SK-N-MC (cell line): Measurements from ENCODE around the gene SF3A1.

Experiments
- DNase-seq: peaks from one replicate; pipeline ENCODE4 v3.0.0-alpha.2; 2011; ENCODE audit warnings: low read depth, low spot score
- H3K27ac ChIP-seq: fragments of 200-600 bp; sonication (generic); 2 replicates; pipeline ENCODE4 v1.5.1; 2016; ENCODE audit warnings: mixed run types
- H3K36me3 ChIP-seq: fragments of 200-600 bp; sonication (generic); 2 replicates; pipeline ENCODE4 v1.6.1; 2017; ENCODE audit warnings: antibody characterized with exemption, low read length, mixed read lengths; ENCODE audit not compliant: insufficient read depth
- H3K4me3 ChIP-seq: fragments of 200-600 bp; sonication (generic); 2 replicates; pipeline ENCODE4 v1.5.1; 2016
- H3K9ac ChIP-seq: fragments of 200-600 bp; sonication (generic); 2 replicates; pipeline ENCODE4 v1.8.0; 2017; ENCODE audit warnings: mixed run types, mixed read lengths; ENCODE audit not compliant: insufficient read length
- H3K9me3 ChIP-seq: fragments of 200-600 bp; sonication (generic); 2 replicates; pipeline ENCODE4 v1.6.1; 2017; ENCODE audit warnings: low read depth, mild to moderate bottlenecking, antibody characterized with exemption, low read length, moderate library complexity, mixed read lengths
- EZH2 ChIP-seq: fragments of 200-600 bp; sonication (generic); IDR thresholded peaks from one replicate; pipeline ENCODE4 v1.6.1; 2017; ENCODE audit warnings: antibody characterized with exemption
- FOXP2 ChIP-seq: optimal IDR thresholded peaks from 2 replicates; pipeline ENCODE3; 2011; ENCODE audit warnings: mild to moderate bottlenecking, moderate library complexity; ENCODE audit not compliant: insufficient read depth; ENCODE audit errors: extremely low read length, control extremely low read depth
- POLR2AphosphoS5 ChIP-seq: IDR thresholded peaks from 2 replicates; pipeline ENCODE4 v1.6.1; 2012; ENCODE audit warnings: mild to moderate bottlenecking, low read depth, low read length, borderline replicate concordance

Gene SF3A1

GRCh38 chr22:30314915-30315314, 41.8 kb downstream of the SF3A1 start:
- DNase-seq = no peak
- H3K9me3 ChIP-seq = no peaks in the 10 kb centered on the region
- H3K27ac ChIP-seq = no peak overlapping the region
- no peak for TF ChIP-seq POLR2AphosphoS5
- no peak for TF ChIP-seq EZH2
- no peak for TF ChIP-seq FOXP2
- no peak overlapping the region for H3K4me3 ChIP-seq
- H3K9ac ChIP-seq = no peak overlapping the region
- no peaks in the 10 kb centered on the region for H3K36me3 ChIP-seq

GRCh38 chr22:30313527-30314363, 42.9 kb downstream of the SF3A1 start:
- H3K27ac ChIP-seq = no peak overlapping the region
- H3K9me3 ChIP-seq = no peaks in the 10 kb centered on the region
- TF ChIP-seq FOXP2 = no peak
- no peak for TF ChIP-seq EZH2
- TF ChIP-seq POLR2AphosphoS5 = no peak
- no peak for DNase-seq
- no peaks in the 10 kb centered on the region for H3K36me3 ChIP-seq
- H3K4me3 ChIP-seq = no peak overlapping the region
- no peak overlapping the region for H3K9ac ChIP-seq

DNA sequence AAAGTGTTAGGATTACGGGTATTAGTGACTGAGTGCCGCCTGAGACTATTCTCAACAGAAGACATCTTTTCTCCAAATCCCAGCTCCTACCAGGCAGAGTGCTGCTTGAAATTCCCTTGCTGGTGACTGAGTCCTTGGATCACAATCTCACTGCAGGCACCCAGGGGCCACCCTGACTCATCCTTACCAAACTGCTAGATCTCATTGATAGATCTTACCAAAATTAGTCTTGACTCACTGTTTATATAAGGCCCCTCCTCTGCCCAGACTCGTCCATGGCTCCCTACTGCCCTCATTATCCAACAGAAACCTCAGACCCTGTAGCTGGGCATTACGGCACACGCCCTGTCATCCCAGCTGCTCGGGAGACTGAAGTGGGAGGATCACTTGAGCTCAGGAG, 44.6 kb downstream of the SF3A1 start:
- H3K36me3 ChIP-seq = no peaks in the 10 kb centered on the region
- no peaks in the 10 kb centered on the region for H3K9me3 ChIP-seq
- H3K9ac ChIP-seq = no peak overlapping the region
- H3K4me3 ChIP-seq = no peak overlapping the region
- H3K27ac ChIP-seq = no peak overlapping the region
- TF ChIP-seq FOXP2 (no peak), POLR2AphosphoS5 (no peak), EZH2 (no peak)
- no peak for DNase-seq

GRCh38 chr22:30310881-30311771, 45.6 kb downstream of the SF3A1 start:
- TF ChIP-seq FOXP2 (no peak), POLR2AphosphoS5 (no peak), EZH2 (no peak)
- Histone ChIP-seq H3K27ac (no peak overlapping the region), H3K4me3 (no peak overlapping the region), H3K9me3 (no peaks in the 10 kb centered on the region), H3K9ac (no peak overlapping the region), H3K36me3 (no peaks in the 10 kb centered on the region)
- DNase-seq = no peak

GRCh38 chr22:30309951-30310741, 46.5 kb downstream of the SF3A1 start:
- Histone ChIP-seq H3K36me3 (no peaks in the 10 kb centered on the region), H3K27ac (no peak overlapping the region), H3K9ac (no peak overlapping the region), H3K9me3 (no peaks in the 10 kb centered on the region), H3K4me3 (no peak overlapping the region)
- no peak for TF ChIP-seq EZH2
- no peak for TF ChIP-seq FOXP2
- TF ChIP-seq POLR2AphosphoS5 = no peak
- no peak for DNase-seq

- Histone ChIP-seq H3K9me3 (no peaks in the 10 kb centered on the region), H3K9ac (no peak overlapping the region), H3K27ac (no peak overlapping the region), H3K4me3 (no peak overlapping the region), H3K36me3 (no peaks in the 10 kb centered on the region)
- TF ChIP-seq POLR2AphosphoS5 (no peak), FOXP2 (no peak), EZH2 (no peak)
- DNase-seq = no peak
These were observed 48.0 kb downstream of the SF3A1 start for GRCh38 chr22:30308518-30309230.

GRCh38 chr22:30308093-30308492, 48.6 kb downstream of the SF3A1 start:
- no peak overlapping the region for H3K27ac ChIP-seq
- H3K36me3 ChIP-seq = no peaks in the 10 kb centered on the region
- H3K4me3 ChIP-seq = no peak overlapping the region
- no peaks in the 10 kb centered on the region for H3K9me3 ChIP-seq
- TF ChIP-seq EZH2 (no peak), FOXP2 (no peak)
- H3K9ac ChIP-seq = no peak overlapping the region
- no peak for DNase-seq
